Hepatocyte (in vitro differentiated cells): ENCODE results near the gene RP9.

ENCODE experiments used
- EZH2 ChIP-seq: fragments of 200-600 bp; sonication (generic); IDR thresholded peaks from 2 replicates; pipeline ENCODE4 v1.6.1; 2016; ENCODE audit warnings: antibody characterized with exemption, mild to moderate bottlenecking, borderline replicate concordance
- TF ChIP-seq, protein P1 (sequence below): fragments of 200-600 bp; sonication (generic); IDR thresholded peaks from 2 replicates; pipeline ENCODE4 v1.5.1; 2016; ENCODE audit warnings: antibody characterized with exemption, mild to moderate bottlenecking; ENCODE audit not compliant: poor library complexity

DNA sequence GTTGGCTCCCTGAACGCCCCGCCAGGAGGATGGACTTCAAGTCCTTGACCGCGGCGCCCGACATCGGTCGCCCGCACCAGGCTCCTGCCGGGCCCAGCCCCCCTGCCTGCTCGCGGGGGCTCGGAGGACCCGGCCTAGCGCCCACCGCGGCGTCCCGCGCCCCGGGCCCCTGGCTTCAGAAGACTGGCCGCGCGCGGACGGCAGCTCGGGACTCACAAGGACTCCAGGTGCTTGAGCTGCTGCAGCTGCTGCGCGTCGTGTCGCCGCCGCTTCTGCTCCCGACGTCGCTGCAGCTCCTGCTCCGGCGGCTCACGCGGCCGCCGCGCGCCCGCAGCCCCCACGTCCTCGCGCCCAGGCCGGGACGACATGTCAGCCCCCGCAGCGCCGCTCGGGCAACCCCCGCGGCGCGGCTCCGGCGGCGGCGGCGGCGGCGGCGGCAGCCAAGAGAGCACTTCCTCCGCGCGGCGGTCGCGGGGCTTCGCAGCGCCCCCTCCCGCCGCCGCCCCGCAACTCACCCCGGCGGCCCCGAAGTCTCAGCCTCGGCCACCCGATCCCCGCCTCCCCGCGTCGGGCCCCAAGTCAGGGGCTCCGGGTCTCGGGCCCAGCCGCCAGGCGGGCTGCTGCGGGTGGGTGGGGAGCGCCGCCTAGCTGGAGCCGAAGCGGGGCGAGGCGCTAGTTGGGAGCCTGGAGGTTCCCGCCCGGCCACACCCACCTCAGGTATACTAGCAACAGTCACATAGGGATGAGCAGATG is at the start of gene RP9:
- TF ChIP-seq, protein P1, sequence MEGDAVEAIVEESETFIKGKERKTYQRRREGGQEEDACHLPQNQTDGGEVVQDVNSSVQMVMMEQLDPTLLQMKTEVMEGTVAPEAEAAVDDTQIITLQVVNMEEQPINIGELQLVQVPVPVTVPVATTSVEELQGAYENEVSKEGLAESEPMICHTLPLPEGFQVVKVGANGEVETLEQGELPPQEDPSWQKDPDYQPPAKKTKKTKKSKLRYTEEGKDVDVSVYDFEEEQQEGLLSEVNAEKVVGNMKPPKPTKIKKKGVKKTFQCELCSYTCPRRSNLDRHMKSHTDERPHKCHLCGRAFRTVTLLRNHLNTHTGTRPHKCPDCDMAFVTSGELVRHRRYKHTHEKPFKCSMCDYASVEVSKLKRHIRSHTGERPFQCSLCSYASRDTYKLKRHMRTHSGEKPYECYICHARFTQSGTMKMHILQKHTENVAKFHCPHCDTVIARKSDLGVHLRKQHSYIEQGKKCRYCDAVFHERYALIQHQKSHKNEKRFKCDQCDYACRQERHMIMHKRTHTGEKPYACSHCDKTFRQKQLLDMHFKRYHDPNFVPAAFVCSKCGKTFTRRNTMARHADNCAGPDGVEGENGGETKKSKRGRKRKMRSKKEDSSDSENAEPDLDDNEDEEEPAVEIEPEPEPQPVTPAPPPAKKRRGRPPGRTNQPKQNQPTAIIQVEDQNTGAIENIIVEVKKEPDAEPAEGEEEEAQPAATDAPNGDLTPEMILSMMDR = peak; percentile 64
- no peak for TF ChIP-seq EZH2
